ENCODE results near the gene BZW1. TPM values are rescaled to one million over a fixed set of nuclear protein-coding genes. Genes with fewer than 3 reads are reported as not detected.
"Not testable (repeated sequence)": the region's sequence is repeated elsewhere in the genome, so short reads cannot be mapped to it uniquely, and the experiment has no call there.

BZW1 gene
- total RNA-seq, 1 donor from 2014 or later: 276 TPM

- intact Hi-C loops (cut with micrococcal nuclease): no loop called here
These were observed 21.5 kb upstream of the BZW1 start for GRCh38 chr2:200790185-200790584.

GRCh38 chr2:200791905-200792304 lies 19.8 kb upstream of the BZW1 start:
- intact Hi-C loops (cut with micrococcal nuclease): no loop called here

GRCh38 chr2:200794143-200794542 lies 17.6 kb upstream of the BZW1 start:
- intact Hi-C loops (cut with micrococcal nuclease): no loop called here

GRCh38 chr2:200795028-200795440 lies 16.7 kb upstream of the BZW1 start:
- intact Hi-C loops (cut with micrococcal nuclease): no loop called here

- intact Hi-C loops (cut with micrococcal nuclease): no loop called here
These were observed 15.1 kb upstream of the BZW1 start for GRCh38 chr2:200796561-200796960.

GRCh38 chr2:200797242-200797770 lies 14.4 kb upstream of the BZW1 start:
- intact Hi-C loops (cut with micrococcal nuclease): no loop called here

GRCh38 chr2:200798514-200798913 lies 13.2 kb upstream of the BZW1 start:
- intact Hi-C loops (cut with micrococcal nuclease): no loop called here

GRCh38 chr2:200800458-200800857 lies 11.3 kb upstream of the BZW1 start:
- intact Hi-C loops (cut with micrococcal nuclease): no loop called here

- intact Hi-C loops (cut with micrococcal nuclease): not testable (repeated sequence)
These were observed 10.3 kb upstream of the BZW1 start for GRCh38 chr2:200801431-200801830.

GRCh38 chr2:200809506-200810251 lies 2.0 kb upstream of the BZW1 start:
- intact Hi-C loops (cut with micrococcal nuclease): loop anchor here (2.0 to 5.0 kb wide), 9 partner anchors 45 to 959 kb away; partner anchors contain the start of genes C2orf69, CASP10, FTCDNL1 and KCTD18

GRCh38 chr2:200810252-200810997 lies 1.3 kb upstream of the BZW1 start:
- intact Hi-C loops (cut with micrococcal nuclease): loop anchor here (2.0 to 5.0 kb wide), 9 partner anchors 46 to 960 kb away; partner anchors contain the start of genes C2orf69, CASP10, FTCDNL1 and KCTD18

- intact Hi-C loops (cut with micrococcal nuclease): loop anchor here (1.0 to 5.0 kb wide), 22 partner anchors 46 to 1454 kb away; partner anchors contain the start of genes C2orf69, CASP10, CFLAR and CLK1
These were observed 745 bp upstream of the BZW1 start for GRCh38 chr2:200810998-200811332.

GRCh38 chr2:200812122-200813022 lies 662 bp downstream of the BZW1 start:
- intact Hi-C loops (cut with micrococcal nuclease): loop anchor here (2.0 to 5.0 kb wide), 5 partner anchors 300 to 1426 kb away; partner anchors contain the start of genes KCTD18, MAIP1, SUMO1 and TYW5

GRCh38 chr2:200814276-200814815 lies 2.6 kb downstream of the BZW1 start:
- intact Hi-C loops (cut with micrococcal nuclease): loop anchor here (5.0 kb wide), 3 partner anchors 302 to 857 kb away; partner anchors contain the start of genes KCTD18, MAIP1 and TYW5

GRCh38 chr2:200814917-200815316 lies 3.2 kb downstream of the BZW1 start:
- intact Hi-C loops (cut with micrococcal nuclease): loop anchor here (5.0 kb wide), 3 partner anchors 303 to 858 kb away; partner anchors contain the start of genes KCTD18, MAIP1 and TYW5

- intact Hi-C loops (cut with micrococcal nuclease): not testable (repeated sequence)
These were observed 7.0 kb downstream of the BZW1 start for GRCh38 chr2:200818732-200819131.

GRCh38 chr2:200820573-200821234 lies 9.0 kb downstream of the BZW1 start:
- intact Hi-C loops (cut with micrococcal nuclease): no loop called here

GRCh38 chr2:200821686-200822245 lies 10.1 kb downstream of the BZW1 start:
- intact Hi-C loops (cut with micrococcal nuclease): no loop called here

GRCh38 chr2:200828104-200828503 lies 16.4 kb downstream of the BZW1 start:
- intact Hi-C loops (cut with micrococcal nuclease): no loop called here
